Measurements from ENCODE around the gene ZWILCH.
"Not testable (repeated sequence)": the region's sequence is repeated elsewhere in the genome, so short reads cannot be mapped to it uniquely, and the experiment has no call there.

ZWILCH gene

GRCh38 chr15:66489179-66489791, 15.8 kb upstream of the ZWILCH start:
- no peak for DNase-seq

- no peak for DNase-seq
Observed at GRCh38 chr15:66491846-66492245, 13.3 kb upstream of the ZWILCH start.

- DNase-seq: no peak
Observed at GRCh38 chr15:66494262-66494661, 10.9 kb upstream of the ZWILCH start.

GRCh38 chr15:66496951-66497501, 8.1 kb upstream of the ZWILCH start:
- DNase-seq: no peak

- DNase-seq: peak; percentile 96
Observed at GRCh38 chr15:66497502-66498455, 7.3 kb upstream of the ZWILCH start, which contains the start of gene SNAPC5. Gene SNAPC5 (minus strand): TSS chr15:66497762. CDS start chr15:66497731, 31 bp downstream.

- DNase-seq: no peak
Observed at GRCh38 chr15:66498501-66499386, 6.4 kb upstream of the ZWILCH start.

GRCh38 chr15:66500346-66500745, 4.8 kb upstream of the ZWILCH start:
- DNase-seq: not testable (repeated sequence)

- DNase-seq: no peak
Observed at GRCh38 chr15:66502491-66502890, 2.6 kb upstream of the ZWILCH start.

GRCh38 chr15:66503041-66503648, 2.0 kb upstream of the ZWILCH start:
- not testable (repeated sequence) for DNase-seq

GRCh38 chr15:66503780-66504562, 1.2 kb upstream of the ZWILCH start:
- no peak for DNase-seq

- no peak for DNase-seq
Observed at GRCh38 chr15:66505430-66505811, 295 bp downstream of the ZWILCH start.

- DNase-seq: no peak
Observed at GRCh38 chr15:66505818-66506217, 692 bp downstream of the ZWILCH start.

- no peak for DNase-seq
Observed at GRCh38 chr15:66508293-66508883, 3.3 kb downstream of the ZWILCH start.

GRCh38 chr15:66514586-66514985, 9.5 kb downstream of the ZWILCH start:
- no peak for DNase-seq

GRCh38 chr15:66515901-66516322, 10.8 kb downstream of the ZWILCH start:
- no peak for DNase-seq

- DNase-seq: no peak
Observed at GRCh38 chr15:66523926-66524325, 18.8 kb downstream of the ZWILCH start.

GRCh38 chr15:66524838-66525237, 19.7 kb downstream of the ZWILCH start:
- DNase-seq: no peak

GRCh38 chr15:66535056-66535455, 29.9 kb downstream of the ZWILCH start:
- DNase-seq: no peak

- no peak for DNase-seq
Observed at GRCh38 chr15:66542896-66543295, 37.8 kb downstream of the ZWILCH start.

GRCh38 chr15:66545255-66545654, 40.1 kb downstream of the ZWILCH start:
- no peak for DNase-seq

- DNase-seq: no peak
Observed at GRCh38 chr15:66555685-66556084, 50.6 kb downstream of the ZWILCH start.

Measured in CD4-positive, alpha-beta T cell treated with Interleukin-15 for 1 hour (primary cell).